Suppressor macrophage treated with lipopolysaccharide for 1 hour (primary cell): ENCODE measurements around the gene GMPR.
A peak's percentile ranks its signal among the peaks of the same experiment; 100 is the strongest.
"Not testable (repeated sequence)": the region's sequence is repeated elsewhere in the genome, so short reads cannot be mapped to it uniquely, and the experiment has no call there.

ENCODE experiments used
- DNase-seq, 3 donors: peaks; one replicate each; pipeline ENCODE4 v3.0.0-alpha.2; 2020 to 2022

GMPR gene

DNA sequence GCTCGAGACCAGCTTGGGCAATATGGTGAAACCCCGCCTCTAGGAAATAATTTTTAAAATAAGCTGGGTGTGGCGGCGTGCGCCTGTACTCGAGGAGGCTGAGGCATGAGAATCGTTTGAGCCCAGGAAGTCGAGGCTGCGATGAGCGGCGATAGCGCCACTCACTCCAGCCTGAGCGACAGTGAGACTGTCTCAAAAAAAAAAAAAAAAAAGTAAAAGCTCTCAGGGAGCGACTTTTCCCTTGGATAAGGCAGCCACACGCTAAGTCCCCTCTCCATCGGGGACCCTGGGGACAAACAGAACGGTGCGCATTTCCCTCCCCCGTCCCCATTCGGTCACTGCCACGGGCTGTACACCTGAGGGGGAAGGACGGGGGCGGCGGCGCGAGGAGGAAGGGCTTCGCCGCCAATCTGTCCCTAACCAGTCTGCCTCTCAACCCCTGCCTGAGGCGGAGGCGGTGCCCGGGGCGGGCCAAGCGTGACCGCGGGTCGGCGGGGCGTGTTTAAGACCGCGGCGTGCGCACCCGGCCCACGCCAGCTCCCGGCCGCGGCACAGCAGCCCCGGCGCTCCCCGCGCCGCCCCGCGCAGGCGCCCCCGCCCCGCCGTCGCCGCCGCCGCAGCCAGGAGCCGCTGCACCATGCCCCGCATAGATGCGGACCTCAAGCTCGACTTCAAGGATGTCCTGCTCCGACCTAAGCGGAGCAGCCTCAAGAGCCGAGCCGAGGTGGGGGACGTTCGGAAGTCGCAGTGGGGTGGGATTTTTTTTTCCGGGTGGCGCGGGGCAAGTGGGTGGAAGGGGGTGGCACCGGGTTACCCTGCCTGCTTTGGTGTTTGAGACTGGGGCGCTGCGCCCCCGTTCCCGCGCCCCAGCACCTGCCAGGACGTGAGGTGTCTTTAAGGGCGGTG, at the start of gene GMPR:
Gene GMPR, plus strand, starts transcription at position 531 of the 906 bp plus-strand sequence. Its CDS starts 107 bp downstream, at position 638.
- DNase-seq = peak; percentile 88 to 95 (median 91)

DNA sequence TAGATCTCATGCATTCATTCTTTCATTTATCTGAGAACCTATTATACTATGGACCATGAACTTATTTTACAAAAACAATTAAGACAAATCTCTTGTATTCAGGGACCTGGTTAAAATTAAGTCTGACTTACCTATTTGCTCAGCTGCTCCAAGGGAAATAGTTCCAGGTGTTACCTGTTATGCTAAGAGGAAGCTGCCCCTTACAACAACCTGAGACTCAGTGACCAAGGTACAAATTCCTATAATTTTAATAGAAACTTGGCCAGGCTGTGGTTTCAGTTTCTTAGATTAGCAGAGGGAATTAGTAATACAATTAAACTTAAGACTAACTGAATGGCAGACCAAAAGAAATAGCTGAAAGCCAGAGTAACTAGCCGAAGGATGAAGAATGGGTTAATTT, 48.2 kb upstream of the GMPR start:
- DNase-seq = no peak

DNA sequence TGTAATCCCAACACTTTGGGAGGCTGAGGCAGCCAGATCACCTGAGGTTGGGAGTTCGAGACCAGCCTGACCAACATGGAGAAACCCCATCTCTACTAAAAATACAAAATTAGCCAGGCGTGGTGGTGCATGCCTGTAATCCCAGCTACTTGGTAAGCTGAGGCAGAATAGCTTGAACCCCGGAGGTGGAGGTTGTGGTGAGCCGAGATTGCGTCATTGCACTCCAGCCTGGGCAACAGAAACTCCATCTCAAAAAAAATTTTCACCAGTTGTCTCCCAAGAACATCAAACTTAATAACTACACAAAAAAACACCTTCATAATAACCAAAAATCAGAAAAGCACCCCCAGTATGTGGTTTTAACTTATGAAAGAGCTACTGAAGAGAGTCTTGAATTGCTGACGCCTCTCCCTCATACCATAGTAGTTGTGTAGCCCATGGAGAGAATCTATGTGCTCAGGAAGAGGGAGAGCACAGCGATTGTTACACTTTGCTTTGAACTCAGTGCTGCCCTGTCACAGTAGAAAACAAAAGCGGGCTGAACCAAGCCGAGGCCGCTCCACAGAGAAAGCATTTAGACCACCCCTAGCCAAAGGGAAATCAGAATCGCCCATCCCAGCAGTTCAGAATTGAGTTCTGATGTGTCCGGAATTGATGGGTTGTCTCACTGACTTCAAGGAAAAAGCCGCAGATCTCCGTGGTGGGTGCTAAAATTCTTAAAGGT, 42.0 kb upstream of the GMPR start:
- DNase-seq = no peak

DNA sequence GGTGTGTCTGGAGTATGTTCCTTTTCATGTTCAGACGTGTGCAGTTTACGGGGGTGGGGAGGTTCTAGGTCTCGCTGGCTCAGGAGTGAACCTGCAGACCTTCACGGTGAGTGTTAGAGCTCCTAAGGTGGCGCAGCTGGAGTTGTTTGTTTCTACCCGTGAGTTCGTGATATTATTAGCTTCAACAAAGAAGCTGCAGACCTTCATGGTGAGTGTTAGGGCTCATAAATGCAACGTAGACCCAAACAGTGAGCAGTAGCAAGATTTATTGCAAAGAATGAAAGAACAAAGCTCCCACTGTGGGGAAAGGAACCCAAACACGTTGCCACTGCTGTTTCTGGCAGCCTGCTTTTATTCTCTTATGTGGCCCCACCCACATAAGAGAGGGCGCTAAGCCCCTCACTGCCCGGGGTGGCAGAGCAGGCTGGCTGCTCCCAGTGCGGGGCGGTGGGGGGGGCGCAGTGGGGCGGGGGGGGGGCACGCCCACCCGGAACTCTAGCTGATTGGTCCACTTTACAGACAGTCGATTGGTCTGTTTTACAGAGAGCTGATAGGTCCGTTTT, 41.3 kb upstream of the GMPR start:
- DNase-seq = no peak

DNA sequence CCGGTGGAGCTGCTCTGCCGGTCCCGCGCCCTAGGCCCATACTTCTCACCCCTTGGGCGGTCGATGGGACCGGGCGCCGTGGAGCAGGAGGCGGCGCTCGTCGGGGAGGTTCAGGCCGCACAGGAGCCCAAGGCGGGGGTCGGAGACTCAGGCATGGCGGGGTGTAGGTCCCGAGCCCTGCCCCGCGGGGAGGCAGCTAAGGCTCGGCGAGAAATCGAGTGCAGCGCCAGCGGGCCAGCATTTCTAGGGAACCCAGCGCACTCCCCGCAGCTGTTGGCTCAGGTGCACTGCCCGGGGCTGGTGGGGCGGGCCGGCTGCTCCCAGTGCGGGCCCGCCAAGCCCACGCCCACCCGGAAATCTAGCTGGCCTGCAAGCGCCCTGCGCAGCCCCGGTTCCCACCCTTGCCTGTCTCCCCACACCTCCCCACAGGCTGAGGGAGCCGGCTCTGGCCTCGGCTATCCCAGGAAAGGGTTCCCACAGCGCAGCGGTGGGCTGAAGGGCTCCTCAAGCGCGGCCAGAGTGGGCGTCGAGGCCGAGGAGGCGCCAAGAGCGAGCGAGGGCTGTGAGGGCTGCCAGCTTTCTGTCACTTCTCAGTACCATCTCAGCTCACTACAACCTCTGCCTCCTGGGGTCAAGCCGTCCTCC, 40.2 kb upstream of the GMPR start:
- DNase-seq = no peak

DNA sequence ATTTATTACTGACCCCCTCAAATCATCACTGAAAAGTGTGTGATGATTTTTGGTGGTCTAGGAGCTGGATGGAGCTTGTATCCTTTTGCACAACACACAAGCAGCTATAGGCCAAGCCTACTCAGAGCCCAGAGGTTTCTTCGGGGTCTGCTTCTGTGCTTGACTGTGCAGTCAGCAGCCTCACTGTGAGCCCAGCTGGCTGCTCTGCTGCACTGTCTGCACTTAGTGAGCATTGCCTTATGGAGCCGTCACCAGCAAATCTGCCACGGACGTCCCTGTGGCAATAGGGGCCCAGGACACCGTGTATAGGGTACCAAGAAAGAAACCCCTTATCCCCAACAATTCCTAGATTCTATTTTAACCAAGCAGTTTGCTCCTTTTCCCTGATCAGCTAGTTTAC, 38.6 kb upstream of the GMPR start:
- DNase-seq = no peak

DNA sequence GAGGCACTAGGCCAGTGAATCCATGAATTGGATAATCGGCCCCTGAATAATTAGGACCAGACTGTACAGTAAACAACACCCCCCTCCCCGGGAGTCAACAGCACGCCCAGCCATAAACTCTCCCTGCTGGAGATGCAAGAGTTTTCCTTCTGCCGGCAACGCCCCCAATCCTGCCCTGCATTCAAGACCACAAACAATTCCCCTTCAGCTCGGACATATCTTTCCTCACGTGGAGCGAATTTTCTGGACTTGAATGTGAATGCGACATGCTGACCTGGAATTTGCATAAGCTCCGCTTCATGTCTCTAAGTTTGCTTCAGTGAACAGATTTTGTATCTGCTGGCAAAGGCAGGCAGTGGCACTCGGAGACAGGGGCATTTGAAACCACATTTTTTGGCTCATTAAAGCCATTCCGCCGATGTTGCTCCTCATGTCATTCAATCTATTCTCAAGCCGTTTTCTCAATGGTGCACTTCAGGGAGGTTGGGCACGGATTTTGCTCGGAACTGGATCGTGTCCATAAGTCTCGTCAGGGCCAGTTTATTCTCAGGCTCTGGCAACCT, 38.0 kb upstream of the GMPR start:
- DNase-seq = no peak

DNA sequence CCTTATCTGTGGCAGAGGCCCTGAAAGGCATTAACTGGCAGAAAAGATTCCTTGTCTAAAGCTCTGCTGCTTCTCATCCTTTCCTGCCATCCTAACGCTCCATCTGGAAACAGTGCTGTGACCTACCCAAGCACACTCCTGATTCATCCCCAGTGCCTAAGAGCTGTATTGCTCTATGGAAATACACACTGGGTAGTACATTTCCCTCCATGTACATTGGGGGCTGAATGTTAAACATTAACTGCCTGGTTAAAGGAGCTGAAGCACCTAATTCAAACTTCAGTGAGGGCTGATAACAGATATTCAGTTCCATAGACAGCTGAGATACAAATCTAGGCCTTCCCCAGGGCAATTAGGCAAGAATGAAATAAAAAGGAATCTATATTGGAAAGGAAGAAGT, 36.7 kb upstream of the GMPR start:
- DNase-seq = no peak

DNA sequence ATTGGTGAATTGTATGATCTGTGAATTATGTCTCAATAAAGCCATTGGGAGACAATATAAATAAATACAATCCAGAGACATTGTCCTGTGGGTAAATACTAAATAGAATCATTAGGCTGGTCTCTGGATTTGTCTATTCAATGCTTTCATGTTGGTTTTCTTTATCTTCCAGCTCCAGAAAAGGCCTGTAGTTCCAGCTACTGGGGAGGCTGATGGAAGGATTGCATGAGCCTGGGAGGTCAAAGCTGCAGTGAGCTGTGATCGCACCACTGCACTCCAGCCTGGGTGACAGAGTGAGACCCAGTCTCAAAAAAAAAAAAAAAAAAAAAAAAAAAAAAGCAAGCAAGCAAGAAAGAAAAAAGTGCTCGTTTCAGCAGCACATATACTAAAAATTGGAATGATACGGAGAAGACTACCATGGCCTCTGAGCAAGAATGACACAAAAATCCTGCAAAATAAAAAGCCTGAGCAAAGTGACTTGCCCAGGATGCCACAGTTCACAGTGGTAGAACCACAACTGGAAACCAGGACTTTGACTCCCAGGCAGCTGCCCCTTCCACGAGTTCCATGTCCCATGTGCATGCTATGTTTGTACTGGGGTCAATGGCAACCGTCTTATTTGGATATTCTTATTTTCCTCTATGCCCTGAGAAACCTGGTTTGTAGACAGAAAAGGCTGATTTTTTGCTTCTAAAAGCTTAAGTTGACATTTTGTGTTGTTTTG, 33.6 kb upstream of the GMPR start:
- DNase-seq = no peak

DNA sequence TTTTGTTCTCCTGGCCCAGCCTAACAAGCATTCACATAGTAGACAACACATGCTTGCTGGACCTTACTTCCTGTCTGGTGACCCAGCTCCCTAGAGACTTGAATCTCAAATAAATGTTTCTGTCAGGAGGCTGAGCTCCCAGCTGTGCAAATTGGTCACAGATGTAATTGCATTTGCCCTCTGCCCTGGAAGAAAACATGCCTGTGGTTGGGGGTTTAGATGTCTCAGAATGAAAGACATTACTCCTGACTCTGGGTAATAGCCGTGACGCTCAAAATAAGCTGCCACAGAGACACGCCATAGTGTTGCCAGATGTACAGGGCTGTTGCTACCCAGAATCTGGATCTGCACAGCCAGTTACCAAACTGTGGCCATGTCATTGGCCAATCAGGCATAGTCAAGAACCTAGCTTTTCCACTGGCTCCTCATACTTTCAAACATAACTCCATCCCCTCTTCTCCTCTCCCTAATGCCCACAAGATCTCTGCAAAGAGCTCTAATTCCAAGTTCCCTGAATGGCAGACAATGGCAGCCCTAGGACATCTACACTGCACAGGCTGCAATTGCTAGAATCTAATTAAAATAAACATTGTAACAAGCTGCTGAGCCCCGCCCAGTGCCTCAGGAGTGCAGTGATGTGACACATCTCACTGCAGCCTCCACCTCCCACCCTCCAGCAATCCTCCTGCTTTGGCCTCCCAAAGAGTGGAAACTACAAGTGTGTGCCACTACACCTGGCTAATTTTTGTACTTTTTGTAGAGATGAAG, 32.8 kb upstream of the GMPR start:
- DNase-seq = no peak

DNA sequence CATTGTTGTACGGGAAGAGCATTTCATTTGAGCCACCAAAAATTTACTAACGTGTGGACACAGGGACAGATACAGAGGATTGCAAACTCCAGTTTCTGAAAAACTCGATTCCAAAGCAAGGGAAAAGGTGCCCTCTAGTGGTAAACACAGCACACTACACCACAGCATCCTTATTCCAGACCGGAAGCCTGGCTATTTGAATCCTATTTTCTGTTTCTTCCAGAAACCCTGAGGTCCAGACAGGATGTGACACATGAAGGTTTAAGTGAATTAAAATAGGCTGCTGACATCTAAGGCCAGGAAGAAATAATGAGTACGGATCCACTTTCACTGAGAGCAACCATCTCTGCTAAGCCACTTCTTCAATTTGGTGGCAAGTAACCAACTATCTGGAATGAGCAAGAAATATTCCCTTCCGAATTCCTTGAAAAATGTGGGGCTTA, 31.8 kb upstream of the GMPR start:
- peak; percentile 72 to 82 (median 78) for DNase-seq

DNA sequence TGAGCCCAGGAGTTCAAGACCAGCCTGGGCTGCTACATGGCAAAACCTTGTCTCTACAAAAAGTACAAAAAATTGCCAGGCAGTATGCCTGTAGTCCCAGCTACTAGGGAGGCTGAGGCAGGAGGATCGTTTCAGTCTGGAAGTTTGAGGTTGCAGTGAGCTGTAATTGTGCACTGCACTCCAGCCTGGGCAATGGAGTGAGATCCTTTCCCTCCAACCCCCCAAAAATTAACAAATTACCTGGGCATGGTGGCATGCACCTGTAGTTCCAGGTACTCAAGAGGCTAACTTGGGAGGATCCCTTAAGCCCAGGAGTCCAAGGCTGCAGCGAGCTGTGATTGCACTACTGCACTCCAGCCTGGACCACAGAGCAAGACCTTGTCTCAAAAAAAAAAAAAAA, 29.4 kb upstream of the GMPR start:
- DNase-seq = no peak

DNA sequence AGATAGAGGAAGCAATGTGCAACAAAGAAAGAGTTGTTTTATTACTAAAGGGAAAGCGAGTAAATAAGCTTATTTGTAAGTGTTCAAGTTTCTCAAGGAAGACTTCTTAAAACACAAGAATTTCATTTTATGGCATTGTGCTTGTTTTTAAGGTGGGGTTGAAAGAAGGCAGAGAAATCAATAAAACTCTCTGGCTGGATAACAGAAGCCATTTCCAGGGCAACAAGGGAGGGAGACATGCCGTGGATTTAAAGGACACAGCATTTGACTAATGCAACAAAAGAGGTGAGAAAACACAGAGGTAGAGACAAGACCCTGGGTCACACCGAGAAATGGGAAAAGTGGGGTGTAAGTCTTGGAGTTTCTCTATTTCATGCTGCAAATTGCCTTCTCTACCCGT, 28.8 kb upstream of the GMPR start:
- DNase-seq = no peak

DNA sequence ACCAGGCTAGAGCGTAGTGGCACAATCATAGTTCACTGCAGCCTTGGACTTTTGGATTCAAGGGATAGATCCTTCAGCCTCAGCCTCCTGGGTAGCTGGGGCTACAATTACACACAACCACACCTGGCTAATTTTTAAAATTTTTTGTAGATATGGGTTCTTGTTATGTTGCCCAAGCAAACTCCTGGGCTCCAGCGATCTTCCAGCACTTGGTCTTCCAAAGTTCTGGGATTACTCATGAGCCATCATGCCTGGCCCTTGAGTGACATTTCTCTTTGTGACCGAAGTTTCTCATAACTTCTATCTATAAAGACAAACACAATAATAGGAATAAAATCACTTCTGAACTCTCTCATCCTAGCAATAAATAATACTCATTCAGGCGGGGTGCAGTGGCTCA, 26.1 kb upstream of the GMPR start:
- DNase-seq = no peak

DNA sequence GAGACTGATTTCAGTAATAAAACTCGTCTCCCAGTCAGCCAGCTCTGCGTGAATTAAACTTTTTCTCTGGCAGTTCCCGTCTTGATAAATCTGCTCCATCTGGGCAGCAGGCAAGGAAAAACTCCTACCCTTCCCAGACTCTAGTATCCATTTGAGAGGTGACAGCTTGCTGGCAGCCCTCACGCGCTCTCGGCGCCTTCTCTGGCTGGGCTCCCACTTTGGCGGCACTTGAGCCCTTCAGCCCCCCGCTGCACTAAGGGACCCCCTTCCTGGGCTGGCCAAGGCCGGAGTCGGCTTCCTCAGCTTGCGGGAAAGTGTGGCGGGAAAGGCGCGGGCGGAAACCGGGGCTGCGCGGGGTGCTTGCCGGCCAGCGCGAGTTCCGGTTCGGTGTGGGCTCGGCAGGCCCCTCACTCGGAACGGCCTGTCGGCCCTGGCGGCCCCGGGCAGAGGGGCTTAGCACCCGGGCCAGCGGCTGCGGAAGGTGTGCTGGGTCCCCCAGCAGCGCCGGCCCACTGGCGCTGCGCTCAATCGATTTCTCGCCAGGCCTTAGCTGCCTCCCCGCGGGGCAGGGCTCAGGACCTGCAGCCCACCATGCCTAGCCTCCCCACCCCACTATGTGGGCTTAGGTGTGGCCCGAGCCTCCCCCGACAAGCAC, 21.8 kb upstream of the GMPR start:
- no peak for DNase-seq

DNA sequence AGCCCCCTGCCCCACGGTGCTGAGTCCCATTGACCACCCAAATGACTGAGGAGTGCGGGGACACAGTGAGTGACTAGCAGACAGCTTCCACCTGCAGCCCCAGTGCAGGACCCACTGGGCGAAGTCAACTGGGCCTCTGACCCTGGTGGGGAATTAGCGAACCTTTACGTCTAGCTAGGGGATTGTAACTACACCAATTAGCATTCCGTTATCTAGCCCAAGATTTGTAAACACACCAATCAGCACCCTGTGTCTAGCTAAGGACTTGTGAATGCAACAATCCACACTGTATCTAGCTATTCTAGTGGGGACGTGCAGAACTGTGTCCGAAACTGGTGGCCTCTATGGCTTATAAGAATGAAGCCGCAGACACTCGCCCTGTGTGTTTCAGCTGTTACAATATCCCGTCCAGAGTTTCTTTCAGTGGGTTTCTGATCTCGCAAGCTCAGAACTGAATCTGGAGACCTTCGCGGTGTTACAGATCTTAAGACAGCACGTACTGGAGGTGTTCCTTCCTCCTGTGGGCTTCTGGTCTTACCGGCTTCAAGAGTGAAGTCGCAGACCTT, 21.1 kb upstream of the GMPR start:
- DNase-seq = no peak

DNA sequence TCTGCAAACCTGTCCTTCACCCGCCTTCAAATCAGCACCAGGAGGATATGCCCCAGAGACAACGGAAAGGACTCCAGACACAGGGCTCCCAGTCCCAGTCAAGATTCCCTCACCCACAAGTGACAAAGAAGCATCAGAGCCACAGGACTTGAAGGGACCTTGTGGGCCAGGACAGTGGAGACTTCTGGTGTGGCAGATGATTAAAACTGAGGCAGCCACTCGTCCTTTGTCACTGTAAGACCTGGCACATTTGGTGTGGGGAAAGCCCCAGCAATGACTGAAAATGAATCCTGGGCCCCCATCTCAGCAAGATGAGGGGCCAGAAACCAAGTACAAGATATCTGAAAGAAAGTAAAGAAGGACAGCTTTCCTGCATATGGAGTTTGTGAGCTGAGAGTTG, 15.6 kb upstream of the GMPR start:
- no peak for DNase-seq

DNA sequence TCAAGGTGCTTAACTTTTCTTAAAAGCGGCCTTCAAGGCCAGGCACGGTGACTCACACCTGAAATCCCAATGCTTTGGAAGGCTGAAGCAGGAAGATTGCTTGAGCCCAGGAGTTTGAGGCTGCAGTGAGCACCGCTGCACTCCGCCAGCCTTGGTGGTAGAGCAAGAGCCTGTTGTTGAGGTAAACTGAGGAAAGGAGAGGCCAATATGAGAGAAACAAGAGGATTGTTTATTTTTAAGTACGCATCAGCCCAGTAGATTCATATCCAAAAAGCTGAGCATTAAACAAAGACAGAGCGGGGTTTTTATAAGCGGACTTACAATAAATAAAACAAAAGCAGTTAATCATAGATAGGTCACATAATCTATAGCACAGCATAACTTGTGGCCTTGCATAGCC, 15.0 kb upstream of the GMPR start:
- DNase-seq = no peak

DNA sequence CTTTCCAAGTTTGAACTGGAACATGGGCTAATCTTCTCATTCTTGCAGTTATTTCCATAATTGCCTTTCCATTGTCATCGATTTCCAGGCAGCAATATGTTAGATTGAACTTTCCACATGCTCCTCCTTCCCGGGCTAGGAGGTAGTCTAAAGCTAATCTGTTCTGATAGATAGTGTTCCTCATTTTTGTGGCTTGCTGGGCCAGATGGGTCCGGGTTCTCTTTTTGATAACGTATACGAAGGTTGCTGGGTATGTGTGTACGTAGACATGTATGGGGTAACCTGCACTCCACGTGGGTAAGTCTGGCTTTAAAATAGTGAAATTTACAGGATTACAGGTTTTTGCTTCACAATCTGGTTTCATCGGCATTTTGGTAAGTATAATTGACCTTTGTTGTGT, 14.0 kb upstream of the GMPR start:
- no peak for DNase-seq

DNA sequence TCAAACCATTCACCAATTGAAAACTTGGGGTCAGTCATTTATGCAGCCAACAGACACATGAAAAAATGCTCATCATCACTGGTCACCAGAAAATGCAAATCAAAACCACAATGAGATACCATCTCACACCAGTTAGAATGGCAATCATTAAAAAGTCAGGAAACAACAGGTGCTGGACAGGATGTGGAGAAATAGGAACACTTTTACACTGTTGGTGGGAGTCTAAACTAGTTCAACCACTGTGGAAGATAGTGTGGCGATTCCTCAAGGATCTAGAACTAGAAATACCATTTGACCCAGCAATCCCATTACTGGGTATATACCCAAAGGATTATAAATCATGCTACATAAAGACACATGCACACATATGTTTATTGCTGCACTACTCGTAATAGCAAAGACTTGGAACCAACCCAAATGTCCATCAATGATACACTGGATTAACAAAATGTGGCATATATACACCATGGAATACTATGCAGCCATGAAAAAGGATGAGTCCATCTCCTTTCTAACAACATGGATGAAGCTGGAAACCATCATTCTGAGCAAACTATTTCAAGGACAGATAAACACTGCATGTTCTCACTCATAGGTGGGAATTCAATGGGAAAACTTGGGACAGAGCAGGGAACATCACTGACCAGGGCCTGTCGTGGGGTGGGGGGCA, 13.2 kb upstream of the GMPR start:
- not testable (repeated sequence) for DNase-seq
